Gastrocnemius medialis (tissue), 4 donors: ENCODE data around the gene FAM76A. TPM values are rescaled to one million over a fixed set of nuclear protein-coding genes. Genes with fewer than 3 reads are reported as not detected.

Experiments used
- ATAC-seq, 2 donors: fragments of 150-250 bp; one replicate each; pipeline ENCODE4 v1.9.1; 2016
- DNase-seq, 2 donors: peaks; one replicate each; pipeline ENCODE4 v3.0.0-alpha.2; 2019
- H3K27ac ChIP-seq, 4 donors: fragments of 200-600 bp; sonication (generic); 1 replicate in 1 of 4; 2 replicates in 3 of 4; pipeline ENCODE4 v1.5.1; 2016 to 2018; ENCODE audit warnings: mild to moderate bottlenecking in 2 of 4, moderate library complexity in 1 of 4
- H3K27me3 ChIP-seq, 3 donors: fragments of 200-600 bp; sonication (generic) in 2 of 3; 1 replicate in 1 of 3; 2 replicates in 2 of 3; pipeline versions ENCODE4 v1.5.1 to v1.6.0; 2016 to 2019; ENCODE audit warnings: mild to moderate bottlenecking in 1 of 3, moderate library complexity in 1 of 3
- H3K36me3 ChIP-seq, 2 donors: fragments of 200-600 bp; sonication (generic) in 1 of 2; one replicate each; pipeline ENCODE4 v1.5.1; 2017 to 2018
- H3K4me1 ChIP-seq, 2 donors: fragments of 200-600 bp; sonication (generic) in 1 of 2; one replicate each; pipeline ENCODE4 v1.5.1; 2016 to 2017; ENCODE audit warnings: mild to moderate bottlenecking in 2 of 2
- H3K4me3 ChIP-seq, 4 donors: fragments of 200-600 bp; sonication (generic) in 3 of 4; 1 replicate in 1 of 4; 2 replicates in 3 of 4; pipeline ENCODE4 v1.5.1; 2016 to 2019; ENCODE audit warnings: mild to moderate bottlenecking in 2 of 4
- H3K9me3 ChIP-seq, 3 donors: fragments of 200-600 bp; sonication (generic) in 2 of 3; 1 replicate in 1 of 3; 2 replicates in 2 of 3; pipeline ENCODE4 v1.5.1; 2016 to 2019
- CTCF ChIP-seq, 5 experiments: fragments of 450-650 bp in 3 of 5; fragments of 200-600 bp in 2 of 5; sonication (generic) in 2 of 5; IDR thresholded peaks in 4 of 5; conservative IDR thresholded peaks in 1 of 5; 1 replicate in 4 of 5; 2 replicates in 1 of 5; pipeline ENCODE4 v1.5.1; 2016 to 2019; ENCODE audit warnings: antibody characterized with exemption in 5 of 5, mild to moderate bottlenecking in 3 of 5, moderate library complexity in 3 of 5
- POLR2A ChIP-seq, 2 donors: fragments of 450-650 bp; IDR thresholded peaks; one replicate each; pipeline ENCODE4 v1.6.1; 2017; ENCODE audit warnings: antibody characterized with exemption in 2 of 2, mild to moderate bottlenecking in 2 of 2, moderate library complexity in 2 of 2
- in situ Hi-C, 4 donors: fragments of 200-750 bp; cut with MboI; loops; one replicate each; pipeline versions ENCODE4 v1.15.0 to v1.8.0; 2017; ENCODE audit warnings: low sequenced_read_pairs in 4 of 4
- intact Hi-C: fragments of 100-400 bp; cut with DNase I; formaldehyde crosslinking; loops from one replicate; pipeline ENCODE4 v1.15.1; 2023; ENCODE audit warnings: low total_unique reads
- total RNA-seq, 4 donors: library from RNA; depleted of rRNA; stranded (reverse); fragments of >200 nt; gene quantifications; one replicate each; pipeline versions ENCODE4 v1.1.0 to v1.2.3, GENCODE V29; 2016

Gene FAM76A
- total RNA-seq, 4 donors from 2014 or later, result 9.4 to 20.0 (median 15.5) TPM

- H3K36me3 ChIP-seq, result no peaks in the 10 kb centered on the region
- in situ Hi-C loops, result no loop called here
- TF ChIP-seq POLR2A (IDR thresholded peaks at IDR 0.05), result no peak
- TF ChIP-seq CTCF (IDR thresholded peaks at IDR 0.05 in 4 of 5, conservative IDR thresholded peaks at IDR 0.05 in 1 of 5), result no peak
- H3K4me3 ChIP-seq, result no peak overlapping the region
- DNase-seq (no peak), ATAC-seq (no peak)
- H3K27ac ChIP-seq, result no peak overlapping the region
- intact Hi-C loops, result no loop called here
- H3K27me3 ChIP-seq, result no peaks in the 10 kb centered on the region
- H3K9me3 ChIP-seq, result no peaks in the 10 kb centered on the region
- H3K4me1 ChIP-seq, result peaks cover 0 to under 1% of the 10 kb centered on the region in 2 donors
These were observed 6.2 kb upstream of the FAM76A start for GRCh38 chr1:27719286-27720251.

- peak overlapping the region; percentile 61 to 83 (median 75) for H3K4me3 ChIP-seq
- peak in 1 of 2 donors; percentile 20 for DNase-seq
These were observed 794 bp upstream of the FAM76A start for GRCh38 chr1:27724961-27725373.

GRCh38 chr1:27726173-27727044 is 648 bp downstream of the FAM76A start:
- ATAC-seq (peak; percentile 6 to 20), DNase-seq (peak; percentile 4 to 41)
- TF ChIP-seq CTCF (IDR thresholded peaks at IDR 0.05 in 4 of 5, conservative IDR thresholded peaks at IDR 0.05 in 1 of 5) (no peak), POLR2A (IDR thresholded peaks at IDR 0.05) (no peak)
- Histone ChIP-seq H3K36me3 (peaks cover 0 to 32% of the 10 kb centered on the region in 2 donors), H3K27ac (peak overlapping the region; percentile 88 to 97 (median 92)), H3K9me3 (no peaks in the 10 kb centered on the region), H3K27me3 (no peaks in the 10 kb centered on the region), H3K4me3 (peak overlapping the region; percentile 69 to 92 (median 72)), H3K4me1 (peaks cover 17 to 20% of the 10 kb centered on the region in 2 donors)
- intact Hi-C loops, result loop anchor here (5.0 kb wide), 3 partner anchors 234 to 404 kb away; partner anchors contain the start of genes EYA3, TMEM222 and WASF2
- in situ Hi-C loops, result no loop called here

More at GRCh38 chr1:27724961-27725373, 794 bp upstream of the FAM76A start:
- intact Hi-C loops, result loop anchor here (1.0 to 5.0 kb wide), 6 partner anchors 48 to 403 kb away; partner anchors contain the start of genes EYA3, IFI6, PPP1R8 and STX12
- Histone ChIP-seq H3K4me1 (peaks cover 17 to 20% of the 10 kb centered on the region in 2 donors), H3K9me3 (no peaks in the 10 kb centered on the region), H3K36me3 (peaks cover 0 to 23% of the 10 kb centered on the region in 2 donors), H3K27ac (peak overlapping the region; percentile 72 to 86 (median 78)), H3K27me3 (no peaks in the 10 kb centered on the region)
- TF ChIP-seq POLR2A (IDR thresholded peaks at IDR 0.05), result no peak
- TF ChIP-seq CTCF (IDR thresholded peaks at IDR 0.05 in 4 of 5, conservative IDR thresholded peaks at IDR 0.05 in 1 of 5), result no peak
- no peak for ATAC-seq
- in situ Hi-C loops, result no loop called here

GRCh38 chr1:27727126-27727525 is 1.4 kb downstream of the FAM76A start:
- intact Hi-C loops, result loop anchor here (5.0 kb wide), 3 partner anchors 235 to 405 kb away; partner anchors contain the start of genes EYA3, TMEM222 and WASF2
- Histone ChIP-seq H3K27me3 (no peaks in the 10 kb centered on the region), H3K27ac (peak overlapping the region; percentile 88 to 97 (median 92)), H3K4me3 (peak overlapping the region; percentile 69 to 92 (median 72)), H3K9me3 (no peaks in the 10 kb centered on the region), H3K36me3 (peaks cover 0 to 37% of the 10 kb centered on the region in 2 donors), H3K4me1 (peaks cover 17 to 20% of the 10 kb centered on the region in 2 donors)
- no peak for TF ChIP-seq POLR2A (IDR thresholded peaks at IDR 0.05)
- no peak for TF ChIP-seq CTCF (IDR thresholded peaks at IDR 0.05 in 4 of 5, conservative IDR thresholded peaks at IDR 0.05 in 1 of 5)
- no peak for DNase-seq
- ATAC-seq, result no peak
- in situ Hi-C loops, result no loop called here
